Measurements from ENCODE around the gene SLC24A3. TPM values are rescaled to one million over a fixed set of nuclear protein-coding genes. Genes with fewer than 3 reads are reported as not detected.

SLC24A3 gene
- total RNA-seq, 1 experiment from 2014 or later: 0.14 TPM

DNA sequence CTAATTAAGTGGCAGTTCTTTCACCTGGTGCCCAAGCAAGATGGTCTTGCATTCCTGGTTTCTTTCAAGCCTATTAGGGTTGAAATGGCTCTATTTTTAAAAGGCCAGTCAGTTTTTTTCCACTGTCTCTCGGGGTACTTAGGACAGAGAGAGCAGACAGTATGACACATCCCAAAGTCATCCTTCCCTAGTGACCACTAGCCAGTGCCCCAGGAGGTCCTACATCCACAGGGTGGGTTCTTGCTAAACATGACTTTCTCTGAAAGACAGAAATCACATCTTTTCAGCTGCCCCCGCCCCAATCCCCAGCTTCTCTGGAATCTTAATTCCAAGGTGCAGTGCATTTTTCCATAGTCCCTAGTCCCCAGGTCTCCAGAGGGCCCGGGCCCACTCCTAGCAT, 192.4 kb downstream of the SLC24A3 start:
- DNase-seq: no peak
- H3K27me3 Mint-ChIP-seq (ENCODE audit: insufficient read depth, unreplicated experiment): no peaks in the 10 kb centered on the region
- intact Hi-C loops (cut with micrococcal nuclease; ENCODE audit: unreplicated experiment): loop anchor here (5.0 kb wide), 1 partner anchor 123 kb away; no protein-coding TSS in a partner anchor
- H3K36me3 ChIP-seq (ENCODE audit: control insufficient read depth, insufficient read depth, low read length): no peaks in the 10 kb centered on the region
- H3K4me1 Mint-ChIP-seq (ENCODE audit: low read depth, unreplicated experiment): peaks cover 56% of the 10 kb centered on the region
- H3K27ac Mint-ChIP-seq (ENCODE audit: unreplicated experiment): peak overlapping the region; percentile 72
- TF ChIP-seq, protein P1, sequence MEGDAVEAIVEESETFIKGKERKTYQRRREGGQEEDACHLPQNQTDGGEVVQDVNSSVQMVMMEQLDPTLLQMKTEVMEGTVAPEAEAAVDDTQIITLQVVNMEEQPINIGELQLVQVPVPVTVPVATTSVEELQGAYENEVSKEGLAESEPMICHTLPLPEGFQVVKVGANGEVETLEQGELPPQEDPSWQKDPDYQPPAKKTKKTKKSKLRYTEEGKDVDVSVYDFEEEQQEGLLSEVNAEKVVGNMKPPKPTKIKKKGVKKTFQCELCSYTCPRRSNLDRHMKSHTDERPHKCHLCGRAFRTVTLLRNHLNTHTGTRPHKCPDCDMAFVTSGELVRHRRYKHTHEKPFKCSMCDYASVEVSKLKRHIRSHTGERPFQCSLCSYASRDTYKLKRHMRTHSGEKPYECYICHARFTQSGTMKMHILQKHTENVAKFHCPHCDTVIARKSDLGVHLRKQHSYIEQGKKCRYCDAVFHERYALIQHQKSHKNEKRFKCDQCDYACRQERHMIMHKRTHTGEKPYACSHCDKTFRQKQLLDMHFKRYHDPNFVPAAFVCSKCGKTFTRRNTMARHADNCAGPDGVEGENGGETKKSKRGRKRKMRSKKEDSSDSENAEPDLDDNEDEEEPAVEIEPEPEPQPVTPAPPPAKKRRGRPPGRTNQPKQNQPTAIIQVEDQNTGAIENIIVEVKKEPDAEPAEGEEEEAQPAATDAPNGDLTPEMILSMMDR (IDR thresholded peaks at IDR 0.05; ENCODE audit: insufficient read depth in 1 of 2, low read depth in 1 of 2, low read length in 1 of 2, severe bottlenecking in 1 of 2, unreplicated experiment in 1 of 2): no peak
- no peaks in the 10 kb centered on the region for H3K27me3 ChIP-seq (replicated peaks; ENCODE audit: control insufficient read depth, insufficient read depth, low read length)
- ChIA-PET CTCF (no interaction called here), POLR2A (no interaction called here)
- H3K4me3 Mint-ChIP-seq (ENCODE audit: unreplicated experiment): no peak overlapping the region
- peaks cover 20% of the 10 kb centered on the region for H3K9me3 Mint-ChIP-seq (ENCODE audit: unreplicated experiment)
- no peaks in the 10 kb centered on the region for H3K36me3 Mint-ChIP-seq (ENCODE audit: insufficient read depth, unreplicated experiment)
- H3K4me3 ChIP-seq (ENCODE audit: low read depth, low read length): no peak overlapping the region
- H3K4me1 ChIP-seq: peaks cover 52% of the 10 kb centered on the region
- no TSS peak for BruUV-seq (replicated peaks)
- H3K9me3 ChIP-seq: no peaks in the 10 kb centered on the region

DNA sequence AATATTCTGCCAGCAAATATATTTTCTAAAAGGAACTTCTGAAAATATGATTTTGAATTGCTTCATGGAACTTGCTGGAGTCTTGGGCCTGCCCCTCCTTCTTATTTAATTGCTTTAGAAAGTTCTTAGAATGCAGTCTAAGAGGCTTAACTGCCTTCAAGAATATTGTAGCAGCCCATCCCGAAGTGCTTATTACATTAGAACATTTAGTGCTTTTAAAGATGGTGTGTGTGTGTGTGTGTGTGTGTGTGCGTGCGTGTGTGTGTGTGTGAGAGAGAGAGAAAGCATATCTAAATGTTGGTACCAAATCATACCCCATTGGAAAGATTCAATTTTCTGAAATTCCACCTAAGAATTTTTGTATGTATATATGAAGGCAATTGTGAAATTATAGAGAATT, 193.5 kb downstream of the SLC24A3 start:
- no peaks in the 10 kb centered on the region for H3K27me3 Mint-ChIP-seq (ENCODE audit: insufficient read depth, unreplicated experiment)
- TF ChIP-seq, protein P1 (IDR thresholded peaks at IDR 0.05; ENCODE audit: insufficient read depth in 1 of 2, low read depth in 1 of 2, low read length in 1 of 2, severe bottlenecking in 1 of 2, unreplicated experiment in 1 of 2): no peak
- POLR2A ChIA-PET: no interaction called here
- Histone ChIP-seq H3K27me3 (replicated peaks; ENCODE audit: control insufficient read depth, insufficient read depth, low read length) (no peaks in the 10 kb centered on the region), H3K9me3 (no peaks in the 10 kb centered on the region), H3K4me3 (ENCODE audit: low read depth, low read length) (no peak overlapping the region), H3K4me1 (peaks cover 52% of the 10 kb centered on the region), H3K36me3 (ENCODE audit: control insufficient read depth, insufficient read depth, low read length) (no peaks in the 10 kb centered on the region)
- CTCF ChIA-PET: no interaction called here
- peaks cover 17% of the 10 kb centered on the region for H3K9me3 Mint-ChIP-seq (ENCODE audit: unreplicated experiment)
- BruUV-seq (replicated peaks): no TSS peak
- H3K36me3 Mint-ChIP-seq (ENCODE audit: insufficient read depth, unreplicated experiment): no peaks in the 10 kb centered on the region
- peaks cover 56% of the 10 kb centered on the region for H3K4me1 Mint-ChIP-seq (ENCODE audit: low read depth, unreplicated experiment)
- H3K27ac Mint-ChIP-seq (ENCODE audit: unreplicated experiment): peak overlapping the region; percentile 72
- H3K4me3 Mint-ChIP-seq (ENCODE audit: unreplicated experiment): no peak overlapping the region
- DNase-seq: no peak
- intact Hi-C loops (cut with micrococcal nuclease; ENCODE audit: unreplicated experiment): loop anchor here (5.0 kb wide), 1 partner anchor 124 kb away; no protein-coding TSS in a partner anchor

DNA sequence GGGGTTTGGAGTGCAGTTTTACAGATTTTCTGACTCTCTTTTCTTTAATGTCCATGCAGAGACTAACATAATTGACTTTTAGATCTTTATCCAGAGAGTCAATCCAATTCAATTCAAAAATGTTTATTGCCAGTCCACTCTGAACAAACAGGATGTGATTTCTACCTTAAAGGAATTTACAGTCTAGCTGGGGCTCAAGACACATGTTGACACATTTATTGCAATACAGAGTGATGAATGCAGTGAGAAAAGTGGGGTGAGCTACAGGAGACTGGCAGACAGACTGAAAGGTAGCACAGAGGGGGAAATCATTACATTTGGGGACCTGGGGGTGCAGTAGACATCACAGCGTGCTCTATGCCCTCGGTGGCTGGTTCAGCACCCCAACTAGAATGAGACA, 193.9 kb downstream of the SLC24A3 start:
- Mint-ChIP-seq H3K27ac (ENCODE audit: unreplicated experiment) (peak overlapping the region; percentile 72), H3K36me3 (ENCODE audit: insufficient read depth, unreplicated experiment) (no peaks in the 10 kb centered on the region), H3K27me3 (ENCODE audit: insufficient read depth, unreplicated experiment) (no peaks in the 10 kb centered on the region), H3K4me3 (ENCODE audit: unreplicated experiment) (no peak overlapping the region), H3K4me1 (ENCODE audit: low read depth, unreplicated experiment) (peaks cover 56% of the 10 kb centered on the region), H3K9me3 (ENCODE audit: unreplicated experiment) (peaks cover 17% of the 10 kb centered on the region)
- DNase-seq: no peak
- intact Hi-C loops (cut with micrococcal nuclease; ENCODE audit: unreplicated experiment): loop anchor here (5.0 kb wide), 1 partner anchor 124 kb away; no protein-coding TSS in a partner anchor
- H3K36me3 ChIP-seq (ENCODE audit: control insufficient read depth, insufficient read depth, low read length): no peaks in the 10 kb centered on the region
- BruUV-seq (replicated peaks): no TSS peak
- H3K4me1 ChIP-seq: peaks cover 56% of the 10 kb centered on the region
- no peaks in the 10 kb centered on the region for H3K9me3 ChIP-seq
- H3K27me3 ChIP-seq (replicated peaks; ENCODE audit: control insufficient read depth, insufficient read depth, low read length): no peaks in the 10 kb centered on the region
- TF ChIP-seq, protein P1 (IDR thresholded peaks at IDR 0.05; ENCODE audit: insufficient read depth in 1 of 2, low read depth in 1 of 2, low read length in 1 of 2, severe bottlenecking in 1 of 2, unreplicated experiment in 1 of 2): no peak
- POLR2A ChIA-PET: no interaction called here
- CTCF ChIA-PET: no interaction called here
- H3K4me3 ChIP-seq (ENCODE audit: low read depth, low read length): no peak overlapping the region
